Esophagus squamous epithelium (tissue), 4 donors: ENCODE results near the gene NUFIP2.

Experiments used
- POLR2A ChIP-seq, 4 donors: fragments of 450-650 bp; IDR thresholded peaks; one replicate each; pipeline ENCODE4 v1.6.1; 2017; ENCODE audit warnings: antibody characterized with exemption in 4 of 4, mild to moderate bottlenecking in 4 of 4, moderate library complexity in 3 of 4
- TF ChIP-seq, protein P1 (sequence below), 6 experiments: fragments of 450-650 bp in 4 of 6; fragments of 200-600 bp in 2 of 6; sonication (generic) in 2 of 6; IDR thresholded peaks; one replicate each; pipeline ENCODE4 v1.5.1; 2016 to 2019; ENCODE audit warnings: antibody characterized with exemption in 6 of 6, mild to moderate bottlenecking in 4 of 6, moderate library complexity in 4 of 6

DNA sequence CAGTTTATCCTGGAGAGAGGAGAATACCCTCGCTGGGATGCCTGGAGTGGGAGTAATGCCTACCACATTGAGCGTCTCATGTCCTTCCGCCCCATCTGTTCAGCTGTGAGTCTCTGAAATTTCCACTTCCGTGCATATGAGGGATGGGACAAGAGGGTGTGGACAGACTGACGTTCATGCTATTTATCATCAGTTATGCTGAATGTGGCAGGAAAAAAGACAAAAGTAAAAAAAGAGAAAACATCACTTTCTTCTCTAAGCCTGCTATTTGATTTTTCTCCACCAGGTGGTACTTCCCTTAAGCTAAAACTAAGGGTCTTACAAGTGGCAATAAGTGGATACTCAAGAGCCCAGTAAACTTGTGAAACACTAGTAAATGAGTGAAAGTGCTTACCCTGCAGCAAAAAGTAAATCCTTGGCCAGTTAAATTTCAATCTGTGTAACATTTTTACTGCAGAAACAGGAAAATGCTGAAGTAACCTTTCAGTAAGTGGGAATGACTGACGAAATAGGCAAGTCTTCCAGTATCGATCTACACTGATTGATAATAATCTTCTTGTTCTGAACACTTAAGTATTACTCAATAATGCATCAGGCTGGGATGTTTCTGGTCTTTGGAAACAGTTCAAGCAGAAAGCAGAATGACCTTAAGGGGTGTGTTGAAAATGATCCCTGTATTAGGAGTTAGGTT lies 41.7 kb downstream of the NUFIP2 start:
- TF ChIP-seq, protein P1, sequence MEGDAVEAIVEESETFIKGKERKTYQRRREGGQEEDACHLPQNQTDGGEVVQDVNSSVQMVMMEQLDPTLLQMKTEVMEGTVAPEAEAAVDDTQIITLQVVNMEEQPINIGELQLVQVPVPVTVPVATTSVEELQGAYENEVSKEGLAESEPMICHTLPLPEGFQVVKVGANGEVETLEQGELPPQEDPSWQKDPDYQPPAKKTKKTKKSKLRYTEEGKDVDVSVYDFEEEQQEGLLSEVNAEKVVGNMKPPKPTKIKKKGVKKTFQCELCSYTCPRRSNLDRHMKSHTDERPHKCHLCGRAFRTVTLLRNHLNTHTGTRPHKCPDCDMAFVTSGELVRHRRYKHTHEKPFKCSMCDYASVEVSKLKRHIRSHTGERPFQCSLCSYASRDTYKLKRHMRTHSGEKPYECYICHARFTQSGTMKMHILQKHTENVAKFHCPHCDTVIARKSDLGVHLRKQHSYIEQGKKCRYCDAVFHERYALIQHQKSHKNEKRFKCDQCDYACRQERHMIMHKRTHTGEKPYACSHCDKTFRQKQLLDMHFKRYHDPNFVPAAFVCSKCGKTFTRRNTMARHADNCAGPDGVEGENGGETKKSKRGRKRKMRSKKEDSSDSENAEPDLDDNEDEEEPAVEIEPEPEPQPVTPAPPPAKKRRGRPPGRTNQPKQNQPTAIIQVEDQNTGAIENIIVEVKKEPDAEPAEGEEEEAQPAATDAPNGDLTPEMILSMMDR (IDR thresholded peaks at IDR 0.05), result peak in 3 of 6 experiments; percentile 30 to 39 (median 39)
- no peak for TF ChIP-seq POLR2A (IDR thresholded peaks at IDR 0.05)
